ENCODE measurements around the gene YJU2.
"Not testable (repeated sequence)": the region's sequence is repeated elsewhere in the genome, so short reads cannot be mapped to it uniquely, and the experiment has no call there.

YJU2 gene

DNA sequence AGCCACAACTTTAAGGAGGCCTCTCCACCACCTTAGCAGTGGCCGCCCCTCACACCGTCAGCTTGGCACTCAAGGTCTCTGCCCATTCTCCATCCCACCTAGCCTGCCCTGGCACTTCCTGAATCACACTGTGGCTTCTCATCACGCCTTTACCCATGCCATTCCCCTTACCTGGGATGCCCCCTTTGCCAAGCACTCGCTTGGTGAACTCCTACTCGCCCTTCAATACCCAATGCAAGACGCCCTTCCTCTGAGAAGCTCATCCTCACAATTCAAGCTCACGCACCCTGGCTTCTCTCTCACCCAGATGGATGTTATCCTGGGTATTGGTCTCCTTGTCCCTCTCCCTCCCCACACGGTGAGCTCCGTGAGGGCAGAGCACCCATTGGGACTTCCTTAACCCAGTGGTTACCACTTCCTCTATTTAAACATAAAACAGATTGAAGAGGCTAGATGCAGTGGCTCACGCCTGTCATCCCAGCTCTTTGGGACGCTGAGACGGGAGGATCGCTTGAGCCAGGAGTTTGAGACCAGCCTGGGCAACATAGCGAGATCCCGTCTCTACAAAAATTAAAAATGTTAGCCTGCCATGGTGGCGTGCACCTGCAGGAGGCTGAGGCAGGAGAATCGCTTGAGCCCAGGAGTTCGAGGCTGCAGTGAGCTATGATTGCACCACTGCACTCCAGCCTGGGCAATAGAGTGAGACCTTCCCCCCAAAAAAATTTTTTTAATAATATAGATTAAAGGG, 19.5 kb downstream of the YJU2 start:
- H3K27ac Mint-ChIP-seq, result peak overlapping the region; percentile 58 to 79

GRCh38 chr19:4267101-4267900, 20.4 kb downstream of the YJU2 start:
- H3K4me3 Mint-ChIP-seq, result no peak overlapping the region
- peaks cover 74% of the 10 kb centered on the region for H3K36me3 Mint-ChIP-seq (ENCODE audit: insufficient read depth)
- H3K27me3 Mint-ChIP-seq, result no peaks in the 10 kb centered on the region
- DNase-seq, result peak; percentile 42 to 52 (median 48)
- H3K27ac Mint-ChIP-seq, result peak overlapping the region in 1 of 2 donors; percentile 71
- no peaks in the 10 kb centered on the region for H3K9me3 Mint-ChIP-seq
- peak; percentile 38 for ATAC-seq (replicated peaks)
- H3K4me1 Mint-ChIP-seq (ENCODE audit: low read depth in 2 of 2), result peaks cover 24 to 25% of the 10 kb centered on the region in 2 donors

More for the DNA sequence above, 19.5 kb downstream of the YJU2 start:
- H3K36me3 Mint-ChIP-seq (ENCODE audit: insufficient read depth), result peaks cover 83% of the 10 kb centered on the region
- no peaks in the 10 kb centered on the region for H3K27me3 Mint-ChIP-seq
- ATAC-seq (replicated peaks) (no peak), DNase-seq (no peak)
- H3K4me3 Mint-ChIP-seq, result peak overlapping the region; percentile 10 to 66
- H3K4me1 Mint-ChIP-seq (ENCODE audit: low read depth in 2 of 2), result peaks cover 24 to 25% of the 10 kb centered on the region in 2 donors
- no peaks in the 10 kb centered on the region for H3K9me3 Mint-ChIP-seq

GRCh38 chr19:4267901-4268815, 21.3 kb downstream of the YJU2 start:
- Mint-ChIP-seq H3K36me3 (ENCODE audit: insufficient read depth) (peaks cover 69% of the 10 kb centered on the region), H3K4me1 (ENCODE audit: low read depth in 2 of 2) (peaks cover 24 to 25% of the 10 kb centered on the region in 2 donors), H3K27me3 (no peaks in the 10 kb centered on the region), H3K9me3 (no peaks in the 10 kb centered on the region), H3K4me3 (no peak overlapping the region), H3K27ac (peak overlapping the region in 1 of 2 donors; percentile 71)
- ATAC-seq (replicated peaks) (no peak), DNase-seq (no peak)

- no peaks in the 10 kb centered on the region for H3K9me3 Mint-ChIP-seq
- H3K27ac Mint-ChIP-seq, result peak overlapping the region in 1 of 2 donors; percentile 26
- no peak for DNase-seq
- ATAC-seq (replicated peaks), result no peak
- H3K27me3 Mint-ChIP-seq, result no peaks in the 10 kb centered on the region
- peaks cover 24 to 25% of the 10 kb centered on the region in 2 donors for H3K4me1 Mint-ChIP-seq (ENCODE audit: low read depth in 2 of 2)
- H3K4me3 Mint-ChIP-seq, result no peak overlapping the region
- H3K36me3 Mint-ChIP-seq (ENCODE audit: insufficient read depth), result peaks cover 61% of the 10 kb centered on the region
Measured at GRCh38 chr19:4268816-4269430, 22.0 kb downstream of the YJU2 start.

GRCh38 chr19:4272894-4273293, 26.0 kb downstream of the YJU2 start:
- peaks cover 0 to 4% of the 10 kb centered on the region in 2 donors for H3K4me1 Mint-ChIP-seq (ENCODE audit: low read depth in 2 of 2)
- ATAC-seq (replicated peaks) (no peak), DNase-seq (no peak)
- H3K4me3 Mint-ChIP-seq, result no peak overlapping the region
- H3K27me3 Mint-ChIP-seq, result peaks cover 0 to 6% of the 10 kb centered on the region in 2 donors
- H3K9me3 Mint-ChIP-seq, result no peaks in the 10 kb centered on the region
- peaks cover 26% of the 10 kb centered on the region for H3K36me3 Mint-ChIP-seq (ENCODE audit: insufficient read depth)
- peak overlapping the region in 1 of 2 donors; percentile 69 for H3K27ac Mint-ChIP-seq

GRCh38 chr19:4274321-4274686, 27.4 kb downstream of the YJU2 start:
- H3K4me1 Mint-ChIP-seq (ENCODE audit: low read depth in 2 of 2); ATAC-seq (replicated peaks); H3K27ac Mint-ChIP-seq; H3K9me3 Mint-ChIP-seq; DNase-seq; H3K4me3 Mint-ChIP-seq: not testable (repeated sequence)
- peaks cover 0 to 16% of the 10 kb centered on the region in 2 donors for H3K27me3 Mint-ChIP-seq
- H3K36me3 Mint-ChIP-seq (ENCODE audit: insufficient read depth), result peaks cover 17% of the 10 kb centered on the region

GRCh38 chr19:4277191-4277696, 30.4 kb downstream of the YJU2 start:
- Mint-ChIP-seq H3K27ac (no peak overlapping the region), H3K4me3 (no peak overlapping the region), H3K36me3 (ENCODE audit: insufficient read depth) (peaks cover 3% of the 10 kb centered on the region), H3K27me3 (peaks cover 11 to 44% of the 10 kb centered on the region in 2 donors), H3K4me1 (ENCODE audit: low read depth in 2 of 2) (peaks cover 0 to 3% of the 10 kb centered on the region in 2 donors), H3K9me3 (no peaks in the 10 kb centered on the region)
- DNase-seq (no peak), ATAC-seq (replicated peaks) (no peak)

DNA sequence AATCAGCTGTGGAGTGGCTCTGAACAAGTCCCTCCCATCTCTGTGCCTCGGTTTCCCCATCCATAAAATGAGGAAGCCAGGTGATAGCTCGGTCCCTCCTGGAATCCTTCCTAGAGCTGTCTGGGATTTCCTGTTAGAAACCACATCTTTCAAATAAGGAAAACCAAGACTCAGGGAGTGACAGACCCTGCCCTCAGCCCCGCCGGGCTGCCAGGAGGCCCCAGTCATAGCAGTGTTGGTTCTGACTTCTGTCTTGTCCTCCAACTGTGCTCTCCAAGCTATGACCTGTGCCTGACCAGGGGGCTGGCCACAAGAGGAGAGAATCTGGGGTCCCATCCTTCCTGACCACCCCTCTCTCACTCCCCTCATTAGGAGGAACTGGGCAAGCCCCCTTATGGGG, 31.1 kb downstream of the YJU2 start:
- no peaks in the 10 kb centered on the region for H3K9me3 Mint-ChIP-seq
- peaks cover under 1% of the 10 kb centered on the region for H3K36me3 Mint-ChIP-seq (ENCODE audit: insufficient read depth)
- no peak for ATAC-seq (replicated peaks)
- no peak for DNase-seq
- peaks cover 11 to 44% of the 10 kb centered on the region in 2 donors for H3K27me3 Mint-ChIP-seq
- H3K4me1 Mint-ChIP-seq (ENCODE audit: low read depth in 2 of 2), result peaks cover 0 to 3% of the 10 kb centered on the region in 2 donors
- no peak overlapping the region for H3K27ac Mint-ChIP-seq
- no peak overlapping the region for H3K4me3 Mint-ChIP-seq

- Mint-ChIP-seq H3K36me3 (ENCODE audit: insufficient read depth) (no peaks in the 10 kb centered on the region), H3K27ac (no peak within 1 kb of the TSS), H3K4me3 (peak within 1 kb of the TSS; percentile 11 to 71), H3K27me3 (peaks cover 11 to 44% of the 10 kb centered on the region in 2 donors), H3K4me1 (ENCODE audit: low read depth in 2 of 2) (peaks cover 0 to 3% of the 10 kb centered on the region in 2 donors), H3K9me3 (no peaks in the 10 kb centered on the region)
- ATAC-seq (replicated peaks), result no peak
- no peak for DNase-seq
Measured at GRCh38 chr19:4278419-4279266, 31.8 kb downstream of the YJU2 start, which contains the start of gene SHD. TSS of gene SHD (plus strand) at chr19:4279266. CDS start at chr19:4280064, 798 bp downstream.

GRCh38 chr19:4279267-4279529, 32.3 kb downstream of the YJU2 start:
- H3K36me3 Mint-ChIP-seq (ENCODE audit: insufficient read depth), result no peaks in the 10 kb centered on the region
- ATAC-seq (replicated peaks) (no peak), DNase-seq (no peak)
- peaks cover 11 to 44% of the 10 kb centered on the region in 2 donors for H3K27me3 Mint-ChIP-seq
- no peak overlapping the region for H3K4me3 Mint-ChIP-seq
- peaks cover 0 to 3% of the 10 kb centered on the region in 2 donors for H3K4me1 Mint-ChIP-seq (ENCODE audit: low read depth in 2 of 2)
- no peaks in the 10 kb centered on the region for H3K9me3 Mint-ChIP-seq
- H3K27ac Mint-ChIP-seq, result no peak overlapping the region

- Mint-ChIP-seq H3K9me3 (no peaks in the 10 kb centered on the region), H3K36me3 (ENCODE audit: insufficient read depth) (no peaks in the 10 kb centered on the region), H3K4me3 (peak overlapping the region; percentile 11 to 71), H3K4me1 (ENCODE audit: low read depth in 2 of 2) (peaks cover 0 to 3% of the 10 kb centered on the region in 2 donors), H3K27ac (no peak overlapping the region), H3K27me3 (peaks cover 11 to 44% of the 10 kb centered on the region in 2 donors)
- peak; percentile 31 for ATAC-seq (replicated peaks)
- DNase-seq, result no peak
Measured at GRCh38 chr19:4279530-4280422, 32.9 kb downstream of the YJU2 start.
